ENCODE measurements around the gene NFE2.

GRCh38 chr12:54337854-54338650 is 37.2 kb upstream of the NFE2 start:
- TF ChIP-seq CTCF (IDR thresholded peaks at IDR 0.05; ENCODE audit: low read length) (no peak), EZH2 (IDR thresholded peaks at IDR 0.05; ENCODE audit: borderline replicate concordance, low read length) (no peak)

Data from OCI-LY1 (cell line).